NCI-H2227 (cell line): ENCODE measurements around the gene MYT1.
"Not testable (repeated sequence)": the region's sequence is repeated elsewhere in the genome, so short reads cannot be mapped to it uniquely, and the experiment has no call there.

Experiments used
- DNase-seq: peaks from one replicate; lab custom pipeline; 2025; ENCODE audit not compliant: unreplicated experiment; lab: John Stamatoyannopoulos, UW

The MYT1 gene

GRCh38 chr20:64260239-64260638 lies 96.0 kb downstream of the MYT1 start:
- no peak for DNase-seq

GRCh38 chr20:64261138-64261537 lies 96.9 kb downstream of the MYT1 start:
- DNase-seq = no peak

GRCh38 chr20:64264091-64264490 lies 99.8 kb downstream of the MYT1 start:
- DNase-seq = no peak

- DNase-seq = no peak
Measured at GRCh38 chr20:64265201-64265600, 100.9 kb downstream of the MYT1 start.

- DNase-seq = no peak
Measured at GRCh38 chr20:64266988-64267387, 102.7 kb downstream of the MYT1 start.

GRCh38 chr20:64268174-64268573 lies 103.9 kb downstream of the MYT1 start:
- DNase-seq = no peak

GRCh38 chr20:64269604-64270411 lies 105.6 kb downstream of the MYT1 start:
- no peak for DNase-seq

GRCh38 chr20:64271636-64272035 lies 107.4 kb downstream of the MYT1 start:
- DNase-seq = no peak

GRCh38 chr20:64273109-64273508 lies 108.9 kb downstream of the MYT1 start:
- no peak for DNase-seq

GRCh38 chr20:64276817-64277216 lies 112.6 kb downstream of the MYT1 start:
- DNase-seq = no peak

- DNase-seq = no peak
Measured at GRCh38 chr20:64277571-64278316, 113.5 kb downstream of the MYT1 start.

GRCh38 chr20:64278317-64278681 lies 114.0 kb downstream of the MYT1 start:
- DNase-seq = no peak

- DNase-seq = no peak
Measured at GRCh38 chr20:64279826-64280459, 115.7 kb downstream of the MYT1 start.

GRCh38 chr20:64280460-64280843 lies 116.2 kb downstream of the MYT1 start:
- no peak for DNase-seq

GRCh38 chr20:64283646-64284045 lies 119.4 kb downstream of the MYT1 start:
- DNase-seq = no peak

GRCh38 chr20:64285579-64286446 lies 121.6 kb downstream of the MYT1 start:
- peak; percentile 64 for DNase-seq

GRCh38 chr20:64286447-64287263 lies 122.4 kb downstream of the MYT1 start:
- not testable (repeated sequence) for DNase-seq

- DNase-seq = not testable (repeated sequence)
Measured at GRCh38 chr20:64287264-64287590, 123.0 kb downstream of the MYT1 start.
